Keratinocyte (primary cell): ENCODE measurements around the gene DCHS2. TPM values are rescaled to one million over a fixed set of nuclear protein-coding genes. Genes with fewer than 3 reads are reported as not detected.

Source experiments
- DNase-seq: peaks from one replicate; pipeline ENCODE4 v3.0.0-alpha.2; 2011; ENCODE audit warnings: low read depth, missing footprints, low spot score
- FAIRE-seq: peaks from 2 replicates; lab custom pipeline; 2011; peaks lifted over from hg19 to GRCh38; lab: Jason Lieb, UNC
- H2AFZ ChIP-seq: 2 replicates; pipeline ENCODE4 v1.6.0; 2012; ENCODE audit warnings: low read length, control low read depth, inconsistent platforms; ENCODE audit not compliant: control insufficient read depth
- H3K27ac ChIP-seq: 2 replicates; pipeline ENCODE4 v1.5.1; 2011; ENCODE audit warnings: low read length; ENCODE audit not compliant: control insufficient read depth, insufficient read depth
- H3K27me3 ChIP-seq: 3 replicates; pipeline ENCODE4 v1.6.0; 2011; ENCODE audit warnings: low read length; ENCODE audit not compliant: control insufficient read depth, insufficient read depth; ENCODE audit errors: extremely low read depth
- H3K36me3 ChIP-seq, 2 experiments: 2 replicates in 1 of 2; 3 replicates in 1 of 2; pipeline ENCODE4 v1.5.1; 2011; ENCODE audit warnings: low read length in 2 of 2, mild to moderate bottlenecking in 1 of 2; ENCODE audit not compliant: control insufficient read depth in 2 of 2, insufficient read depth in 2 of 2; ENCODE audit errors: extremely low read depth in 1 of 2
- H3K4me1 ChIP-seq: 3 replicates; pipeline ENCODE4 v1.5.1; 2011; ENCODE audit warnings: low read length; ENCODE audit not compliant: control insufficient read depth, insufficient read depth; ENCODE audit errors: extremely low read depth
- H3K4me2 ChIP-seq: 3 replicates; pipeline ENCODE4 v1.6.0; 2011; ENCODE audit warnings: low read depth, low read length; ENCODE audit not compliant: control insufficient read depth, insufficient read depth; ENCODE audit errors: extremely low read depth
- H3K4me3 ChIP-seq, 3 experiments: fragments of 200-600 bp in 1 of 3; sonication (generic) in 1 of 3; 2 replicates in 2 of 3; 3 replicates in 1 of 3; pipeline ENCODE4 v1.5.1; 2011 to 2016; ENCODE audit warnings: low read length in 3 of 3, mild to moderate bottlenecking in 3 of 3, control low read depth in 2 of 3, inconsistent platforms in 1 of 3, low read depth in 1 of 3, mixed read lengths in 1 of 3, mixed run types in 1 of 3, moderate library complexity in 1 of 3; ENCODE audit not compliant: control insufficient read depth in 2 of 3, insufficient read depth in 2 of 3; ENCODE audit errors: extremely low read depth in 1 of 3
- H3K79me2 ChIP-seq: 2 replicates; pipeline ENCODE4 v1.6.0; 2012; ENCODE audit warnings: low read length; ENCODE audit not compliant: control insufficient read depth, insufficient read depth
- H3K9ac ChIP-seq: 3 replicates; pipeline ENCODE4 v1.6.0; 2011; ENCODE audit warnings: low read length; ENCODE audit not compliant: control insufficient read depth, insufficient read depth; ENCODE audit errors: extremely low read depth
- H3K9me1 ChIP-seq: 3 replicates; pipeline ENCODE4 v1.6.0; 2011; ENCODE audit warnings: low read length; ENCODE audit not compliant: control insufficient read depth, insufficient read depth; ENCODE audit errors: extremely low read depth
- H3K9me3 ChIP-seq: 2 replicates; pipeline ENCODE4 v1.5.1; 2012; ENCODE audit warnings: low read depth, low read length; ENCODE audit not compliant: control insufficient read depth
- H4K20me1 ChIP-seq: 3 replicates; pipeline ENCODE4 v1.6.0; 2011; ENCODE audit warnings: low read length; ENCODE audit not compliant: control insufficient read depth, insufficient read depth; ENCODE audit errors: extremely low read depth
- EZH2 ChIP-seq: IDR thresholded peaks from one replicate; pipeline ENCODE4 v1.6.1; 2012; ENCODE audit warnings: inconsistent platforms, mild to moderate bottlenecking, low read length, moderate library complexity
- dilution Hi-C: fragments of 300-500 bp; cut with MboI; formaldehyde crosslinking; loops from one replicate; pipeline ENCODE4 v1.7.0; 2020; ENCODE audit warnings: low sequenced_read_pairs; ENCODE audit not compliant: extremely low pct_ligation_motif_present
- polyA plus RNA-seq, 5 experiments: library from polyadenylated mRNA; depleted of rRNA in 3 of 5; stranded (reverse) in 3 of 5; stranded (forward) in 1 of 5; unstranded in 1 of 5; fragments of >200 nt; gene quantifications; 1 replicate in 1 of 5; 2 replicates in 3 of 5; 3 replicates in 1 of 5; pipeline versions ENCODE4 v1.2.1 to v1.2.3, GENCODE V29; 2011 to 2012; ENCODE audit warnings: missing spikeins in 2 of 5, low read depth in 1 of 5, low replicate concordance in 1 of 5
- TF ChIP-seq, protein P1 (sequence below), 3 experiments: IDR thresholded peaks in 1 of 3; conservative IDR thresholded peaks in 1 of 3; optimal IDR thresholded peaks in 1 of 3; 2 replicates in 2 of 3; 3 replicates in 1 of 3; pipeline versions ENCODE3 to v1.5.1; 2011; ENCODE audit warnings: low read length in 3 of 3, mild to moderate bottlenecking in 3 of 3, moderate library complexity in 2 of 3, control low read depth in 1 of 3, inconsistent platforms in 1 of 3; ENCODE audit not compliant: insufficient read depth in 2 of 3; ENCODE audit errors: extremely low read depth in 1 of 3

Gene DCHS2
- polyA plus RNA-seq, 1 donor (not counting 4 experiments of a cell fraction or from before 2014, with no cell fraction given), result 0.01 TPM

DNA sequence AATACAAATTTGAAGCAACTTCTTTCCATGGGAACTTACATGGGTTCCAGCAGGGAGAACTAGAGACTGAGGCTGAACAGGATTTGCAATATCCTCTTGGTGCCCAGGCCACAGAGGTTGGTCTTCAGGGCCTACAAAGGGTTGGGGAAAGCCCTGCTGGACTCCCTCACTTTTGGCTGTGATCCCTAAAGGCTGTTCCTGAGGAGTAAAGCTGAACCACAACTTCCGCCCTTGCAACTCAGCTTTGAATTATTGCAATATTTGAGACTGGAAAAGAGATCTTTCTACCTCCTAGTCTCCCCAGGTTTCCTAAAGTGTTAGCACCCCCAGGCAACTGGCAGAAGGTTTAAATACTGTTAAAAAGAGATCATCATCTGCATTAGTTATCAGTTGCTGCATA lies 26.9 kb downstream of the DCHS2 start:
- no peak for DNase-seq
- dilution Hi-C loops, result no loop called here

DNA sequence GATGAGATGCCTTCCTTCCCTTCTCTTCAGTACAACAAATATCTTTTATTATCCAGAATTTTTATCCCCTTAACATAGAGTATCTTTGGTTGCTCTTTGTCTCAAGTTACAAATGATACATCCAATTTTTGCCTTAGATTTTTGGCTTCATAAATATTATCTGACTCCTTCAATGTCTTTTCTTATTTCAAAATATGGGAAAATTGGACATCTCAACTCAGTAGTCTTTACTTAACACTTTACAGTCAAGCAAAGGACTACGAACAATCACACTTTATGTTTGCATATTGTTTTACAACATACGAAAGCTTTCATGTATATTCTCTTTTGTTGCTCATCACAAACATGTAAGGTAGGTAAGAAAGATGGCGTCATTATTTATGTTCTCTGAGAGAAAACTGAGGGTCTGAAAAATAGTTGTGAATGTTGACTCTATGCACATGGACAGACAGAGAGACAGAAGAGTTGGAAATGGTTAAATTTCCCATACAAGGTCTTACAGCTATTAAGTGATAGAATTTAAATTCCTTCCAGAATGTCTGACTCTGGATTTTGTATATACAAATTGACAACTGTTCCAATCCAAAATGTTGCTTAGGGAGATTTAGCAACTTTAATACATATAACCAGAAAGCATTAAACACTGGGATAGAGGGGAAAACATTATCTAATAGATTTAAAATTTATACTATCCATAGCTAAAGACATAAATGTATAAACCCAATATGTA lies 29.4 kb downstream of the DCHS2 start:
- FAIRE-seq (no peak), DNase-seq (no peak)
- H3K36me3 ChIP-seq, result no peaks in the 10 kb centered on the region
- no peak overlapping the region for H2AFZ ChIP-seq
- H3K4me1 ChIP-seq, result peaks cover 7% of the 10 kb centered on the region
- no peaks in the 10 kb centered on the region for H3K79me2 ChIP-seq
- H3K9me1 ChIP-seq, result no peaks in the 10 kb centered on the region
- no peaks in the 10 kb centered on the region for H3K9me3 ChIP-seq
- H3K4me2 ChIP-seq, result no peak overlapping the region
- no peak overlapping the region for H3K27ac ChIP-seq
- no peak overlapping the region for H3K4me3 ChIP-seq
- no peak overlapping the region for H3K9ac ChIP-seq
- no peaks in the 10 kb centered on the region for H3K27me3 ChIP-seq
- dilution Hi-C loops, result no loop called here
- no peaks in the 10 kb centered on the region for H4K20me1 ChIP-seq
- TF ChIP-seq, protein P1, sequence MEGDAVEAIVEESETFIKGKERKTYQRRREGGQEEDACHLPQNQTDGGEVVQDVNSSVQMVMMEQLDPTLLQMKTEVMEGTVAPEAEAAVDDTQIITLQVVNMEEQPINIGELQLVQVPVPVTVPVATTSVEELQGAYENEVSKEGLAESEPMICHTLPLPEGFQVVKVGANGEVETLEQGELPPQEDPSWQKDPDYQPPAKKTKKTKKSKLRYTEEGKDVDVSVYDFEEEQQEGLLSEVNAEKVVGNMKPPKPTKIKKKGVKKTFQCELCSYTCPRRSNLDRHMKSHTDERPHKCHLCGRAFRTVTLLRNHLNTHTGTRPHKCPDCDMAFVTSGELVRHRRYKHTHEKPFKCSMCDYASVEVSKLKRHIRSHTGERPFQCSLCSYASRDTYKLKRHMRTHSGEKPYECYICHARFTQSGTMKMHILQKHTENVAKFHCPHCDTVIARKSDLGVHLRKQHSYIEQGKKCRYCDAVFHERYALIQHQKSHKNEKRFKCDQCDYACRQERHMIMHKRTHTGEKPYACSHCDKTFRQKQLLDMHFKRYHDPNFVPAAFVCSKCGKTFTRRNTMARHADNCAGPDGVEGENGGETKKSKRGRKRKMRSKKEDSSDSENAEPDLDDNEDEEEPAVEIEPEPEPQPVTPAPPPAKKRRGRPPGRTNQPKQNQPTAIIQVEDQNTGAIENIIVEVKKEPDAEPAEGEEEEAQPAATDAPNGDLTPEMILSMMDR (optimal IDR thresholded peaks at IDR 0.05 in 1 of 3, IDR thresholded peaks at IDR 0.05 in 1 of 3, conservative IDR thresholded peaks at IDR 0.05 in 1 of 3; ENCODE audit: extremely low read depth in 1 of 3, insufficient read depth in 2 of 3, low read length in 3 of 3), result no peak
- TF ChIP-seq EZH2, result no peak

More for the DNA sequence above, 26.9 kb downstream of the DCHS2 start:
- Histone ChIP-seq H3K9me3 (no peaks in the 10 kb centered on the region), H3K4me3 (no peak overlapping the region), H2AFZ (no peak overlapping the region), H3K4me1 (peaks cover 14% of the 10 kb centered on the region), H4K20me1 (no peaks in the 10 kb centered on the region), H3K27me3 (no peaks in the 10 kb centered on the region), H3K79me2 (no peaks in the 10 kb centered on the region), H3K27ac (peak overlapping the region; percentile 35), H3K4me2 (peak overlapping the region; percentile 45), H3K9me1 (no peaks in the 10 kb centered on the region), H3K9ac (no peak overlapping the region), H3K36me3 (no peaks in the 10 kb centered on the region)
- peak; percentile 61 for FAIRE-seq
- TF ChIP-seq, protein P1 (optimal IDR thresholded peaks at IDR 0.05 in 1 of 3, IDR thresholded peaks at IDR 0.05 in 1 of 3, conservative IDR thresholded peaks at IDR 0.05 in 1 of 3; ENCODE audit: extremely low read depth in 1 of 3, insufficient read depth in 2 of 3, low read length in 3 of 3), result no peak
- TF ChIP-seq EZH2, result no peak
